Mucosa of stomach (tissue), 1 donor: Measurements from ENCODE around the gene LAMA3.
"Not testable (repeated sequence)": the region's sequence is repeated elsewhere in the genome, so short reads cannot be mapped to it uniquely, and the experiment has no call there.

ENCODE experiments used
- H3K27me3 ChIP-seq: one replicate; pipeline ENCODE4 v1.7.0; 2013; ENCODE audit warnings: mild to moderate bottlenecking, low read length; ENCODE audit not compliant: control insufficient read depth, insufficient read depth
- H3K36me3 ChIP-seq: one replicate; pipeline ENCODE4 v1.7.0; 2013; ENCODE audit warnings: low read length; ENCODE audit not compliant: control insufficient read depth, insufficient read depth
- H3K4me1 ChIP-seq: one replicate; pipeline ENCODE4 v1.7.0; 2013; ENCODE audit warnings: mild to moderate bottlenecking, low read length; ENCODE audit not compliant: control insufficient read depth, insufficient read depth
- H3K4me3 ChIP-seq: one replicate; pipeline ENCODE4 v1.7.0; 2013; ENCODE audit warnings: low read length
- H3K9ac ChIP-seq: one replicate; pipeline ENCODE4 v1.7.0; 2013; ENCODE audit warnings: mild to moderate bottlenecking, low read length, moderate library complexity
- H3K9me3 ChIP-seq: one replicate; pipeline ENCODE4 v1.7.0; 2013; ENCODE audit warnings: mild to moderate bottlenecking, low read length, moderate library complexity; ENCODE audit not compliant: control insufficient read depth
- donor health status: Pancreatic carcinoma.

The LAMA3 gene

GRCh38 chr18:23727707-23728493, 38.6 kb downstream of the LAMA3 start:
- H3K4me1 ChIP-seq = no peaks in the 10 kb centered on the region
- H3K27me3 ChIP-seq = no peaks in the 10 kb centered on the region
- H3K9ac ChIP-seq = no peak overlapping the region
- H3K36me3 ChIP-seq = no peaks in the 10 kb centered on the region
- no peaks in the 10 kb centered on the region for H3K9me3 ChIP-seq
- no peak overlapping the region for H3K4me3 ChIP-seq

- Histone ChIP-seq H3K9me3 (no peaks in the 10 kb centered on the region), H3K36me3 (no peaks in the 10 kb centered on the region), H3K4me3 (no peak overlapping the region)
Observed at GRCh38 chr18:23730857-23731256, 41.6 kb downstream of the LAMA3 start.

GRCh38 chr18:23731861-23732260, 42.6 kb downstream of the LAMA3 start:
- Histone ChIP-seq H3K9me3 (no peaks in the 10 kb centered on the region), H3K36me3 (no peaks in the 10 kb centered on the region), H3K4me1 (peaks cover 12% of the 10 kb centered on the region), H3K9ac (no peak overlapping the region), H3K27me3 (no peaks in the 10 kb centered on the region), H3K4me3 (no peak overlapping the region)

More at GRCh38 chr18:23730857-23731256, 41.6 kb downstream of the LAMA3 start:
- Histone ChIP-seq H3K27me3 (no peaks in the 10 kb centered on the region), H3K4me1 (peaks cover 12% of the 10 kb centered on the region), H3K9ac (no peak overlapping the region)

- Histone ChIP-seq H3K9ac (no peak overlapping the region), H3K4me3 (no peak overlapping the region), H3K9me3 (no peaks in the 10 kb centered on the region), H3K4me1 (peaks cover 12% of the 10 kb centered on the region), H3K27me3 (no peaks in the 10 kb centered on the region), H3K36me3 (no peaks in the 10 kb centered on the region)
Observed at GRCh38 chr18:23732439-23732838, 43.2 kb downstream of the LAMA3 start.

- not testable (repeated sequence) for H3K9me3 ChIP-seq, H3K9ac ChIP-seq, H3K4me3 ChIP-seq, H3K36me3 ChIP-seq, H3K27me3 ChIP-seq
- peaks cover 12% of the 10 kb centered on the region for H3K4me1 ChIP-seq
Observed at GRCh38 chr18:23733265-23733664, 44.0 kb downstream of the LAMA3 start.

GRCh38 chr18:23733895-23734294, 44.6 kb downstream of the LAMA3 start:
- H3K36me3 ChIP-seq = no peaks in the 10 kb centered on the region
- H3K4me3 ChIP-seq = no peak overlapping the region
- H3K4me1 ChIP-seq = peaks cover 17% of the 10 kb centered on the region
- H3K9me3 ChIP-seq = no peaks in the 10 kb centered on the region
- H3K9ac ChIP-seq = no peak overlapping the region
- H3K27me3 ChIP-seq = no peaks in the 10 kb centered on the region

GRCh38 chr18:23735021-23735464, 45.8 kb downstream of the LAMA3 start:
- Histone ChIP-seq H3K4me3 (no peak overlapping the region), H3K36me3 (no peaks in the 10 kb centered on the region), H3K9ac (no peak overlapping the region), H3K9me3 (no peaks in the 10 kb centered on the region), H3K27me3 (no peaks in the 10 kb centered on the region), H3K4me1 (peaks cover 23% of the 10 kb centered on the region)

GRCh38 chr18:23737578-23737977, 48.3 kb downstream of the LAMA3 start:
- H3K4me3 ChIP-seq = no peak overlapping the region
- H3K9ac ChIP-seq = no peak overlapping the region
- H3K9me3 ChIP-seq = no peaks in the 10 kb centered on the region
- H3K36me3 ChIP-seq = no peaks in the 10 kb centered on the region
- no peaks in the 10 kb centered on the region for H3K27me3 ChIP-seq
- peaks cover 23% of the 10 kb centered on the region for H3K4me1 ChIP-seq

- Histone ChIP-seq H3K27me3 (no peaks in the 10 kb centered on the region), H3K9ac (no peak overlapping the region), H3K4me3 (no peak overlapping the region), H3K4me1 (peaks cover 23% of the 10 kb centered on the region), H3K9me3 (no peaks in the 10 kb centered on the region), H3K36me3 (no peaks in the 10 kb centered on the region)
Observed at GRCh38 chr18:23738151-23738550, 48.9 kb downstream of the LAMA3 start.

- Histone ChIP-seq H3K36me3 (no peaks in the 10 kb centered on the region), H3K4me1 (peaks cover 23% of the 10 kb centered on the region), H3K4me3 (no peak overlapping the region), H3K27me3 (no peaks in the 10 kb centered on the region), H3K9me3 (no peaks in the 10 kb centered on the region), H3K9ac (no peak overlapping the region)
Observed at GRCh38 chr18:23738575-23738974, 49.3 kb downstream of the LAMA3 start.

- Histone ChIP-seq H3K4me3 (no peak overlapping the region), H3K4me1 (peaks cover 16% of the 10 kb centered on the region), H3K9me3 (no peaks in the 10 kb centered on the region), H3K9ac (no peak overlapping the region), H3K36me3 (no peaks in the 10 kb centered on the region), H3K27me3 (no peaks in the 10 kb centered on the region)
Observed at GRCh38 chr18:23740105-23740830, 51.0 kb downstream of the LAMA3 start.

GRCh38 chr18:23741967-23742366, 52.7 kb downstream of the LAMA3 start:
- H3K9ac ChIP-seq, H3K9me3 ChIP-seq, H3K36me3 ChIP-seq, H3K27me3 ChIP-seq, H3K4me3 ChIP-seq: not testable (repeated sequence)
- H3K4me1 ChIP-seq = peaks cover 10% of the 10 kb centered on the region
